HepG2 (cell line): ENCODE measurements around the gene MTMR3. TPM values are rescaled to one million over a fixed set of nuclear protein-coding genes. Genes with fewer than 3 reads are reported as not detected.

Experiments
- ATAC-seq: fragments of 200-7000 bp; cut with Tn5 transposase; 3 replicates; pipeline ENCODE4 v1.9.1; 2020; ENCODE audit warnings: mild to moderate bottlenecking, moderate library complexity
- BruUV-seq: library from RNA; stranded (reverse); fragments of 400-500 nt; replicated peaks from 2 replicates; lab custom pipeline; 2021; lab: Mats Ljungman, UMichigan
- CTCF ChIA-PET: fragments of 300-600 bp; formaldehyde crosslinking; extraction: SDS; loops from one replicate; lab custom pipeline; 2021; ENCODE audit warnings: low total read pairs, inconsistent platforms, low intra/inter-chr PET ratio; lab: Yijun Ruan, JAX
- POLR2A ChIA-PET: fragments of 350-600 bp; sonication (Branson Sonifier 250); formaldehyde crosslinking; loops from one replicate; lab custom pipeline; 2020; ENCODE audit warnings: antibody characterized with exemption, inconsistent platforms; lab: Yijun Ruan, JAX
- DNase-seq: peaks from one replicate; pipeline ENCODE4 v3.0.0-alpha.2; 2015; ENCODE audit warnings: low spot score
- FAIRE-seq: peaks from 3 replicates; lab custom pipeline; 2011; peaks lifted over from hg19 to GRCh38; lab: Jason Lieb, UNC
- H2AFZ ChIP-seq: one replicate; pipeline ENCODE4 v1.6.1; 2011; ENCODE audit warnings: low read length, inconsistent platforms
- H3K27ac ChIP-seq: fragments of 300-600 bp; 3 replicates; pipeline ENCODE4 v1.8.0; 2011; ENCODE audit warnings: mixed run types, mild to moderate bottlenecking, mixed read lengths, low read length, inconsistent platforms; ENCODE audit not compliant: insufficient read depth; ENCODE audit errors: extremely low read length
- H3K27me3 ChIP-seq, 2 experiments: fragments of 200-600 bp in 1 of 2; 2 replicates in 1 of 2; 3 replicates in 1 of 2; pipeline versions ENCODE4 v1.6.0 to v1.8.0; 2011; ENCODE audit warnings: low read length in 2 of 2, mild to moderate bottlenecking in 2 of 2, moderate library complexity in 2 of 2, inconsistent platforms in 1 of 2; ENCODE audit not compliant: insufficient read depth in 2 of 2, control insufficient read depth in 1 of 2
- H3K36me3 ChIP-seq, 2 experiments: fragments of 200-600 bp in 1 of 2; replicated peaks in 1 of 2; 2 replicates in 1 of 2; 3 replicates in 1 of 2; pipeline versions ENCODE4 v1.5.1 to v1.8.0; 2011; ENCODE audit warnings: low read length in 2 of 2, inconsistent platforms in 1 of 2; ENCODE audit not compliant: insufficient read depth in 2 of 2, control insufficient read depth in 1 of 2
- H3K4me1 ChIP-seq: 2 replicates; pipeline ENCODE4 v1.5.1; 2012; ENCODE audit warnings: low read length, inconsistent platforms; ENCODE audit not compliant: insufficient read depth
- H3K4me2 ChIP-seq: 2 replicates; pipeline ENCODE4 v1.6.0; 2011; ENCODE audit warnings: low read depth, low read length, inconsistent platforms
- H3K4me3 ChIP-seq, 3 experiments: fragments of 200-600 bp in 1 of 3; sonication (generic), shearing (Covaris generic) in 1 of 3; replicated peaks in 1 of 3; 2 replicates each; pipeline ENCODE4 v1.5.1; 2011 to 2016; ENCODE audit warnings: low read length in 3 of 3, inconsistent platforms in 2 of 3, low read depth in 2 of 3, mild to moderate bottlenecking in 2 of 3, control low read depth in 1 of 3, mixed read lengths in 1 of 3; ENCODE audit not compliant: insufficient read depth in 1 of 3
- H3K79me2 ChIP-seq: one replicate; pipeline ENCODE4 v1.6.1; 2011; ENCODE audit warnings: low read length, inconsistent platforms; ENCODE audit not compliant: insufficient read depth
- H3K9ac ChIP-seq: 2 replicates; pipeline ENCODE4 v1.6.0; 2011; ENCODE audit warnings: mild to moderate bottlenecking, low read depth, low read length, inconsistent platforms; ENCODE audit not compliant: insufficient read depth
- H3K9me3 ChIP-seq: 2 replicates; pipeline ENCODE4 v1.5.1; 2012; ENCODE audit warnings: mild to moderate bottlenecking, low read length
- H4K20me1 ChIP-seq: 2 replicates; pipeline ENCODE4 v1.6.0; 2011; ENCODE audit warnings: inconsistent platforms, mild to moderate bottlenecking, low read length, moderate library complexity; ENCODE audit not compliant: insufficient read depth
- BCL6 ChIP-seq: IDR thresholded peaks from 2 replicates; pipeline ENCODE4 v1.6.1; 2016; ENCODE audit warnings: missing genetic modification reagents, missing compliant biosample characterization
- CSRNP2 ChIP-seq: sonication (generic); formaldehyde crosslinking; conservative IDR thresholded peaks from 2 replicates; pipeline ENCODE4 v1.8.0; 2022; ENCODE audit warnings: low read depth, missing genetic modification reagents
- HNRNPUL1 ChIP-seq: fragments of 200-400 bp; formaldehyde crosslinking; IDR thresholded peaks from 2 replicates; pipeline ENCODE4 v1.6.1; 2017; ENCODE audit warnings: low read depth, mild to moderate bottlenecking, low read length, moderate library complexity
- NKX3-1 ChIP-seq: sonication (generic); formaldehyde crosslinking; IDR thresholded peaks from 2 replicates; pipeline ENCODE4 v1.5.0; 2020; ENCODE audit warnings: missing genetic modification reagents
- REL ChIP-seq: sonication (generic); formaldehyde crosslinking; conservative IDR thresholded peaks from 2 replicates; pipeline ENCODE4 v1.8.0; 2022; ENCODE audit warnings: mild to moderate bottlenecking, missing genetic modification reagents, moderate library complexity
- SMC3 ChIP-seq: IDR thresholded peaks from 2 replicates; pipeline ENCODE4 v1.6.1; 2011; ENCODE audit warnings: low read length, improper control_type of control experiment
- TBX2 ChIP-seq: sonication (generic); formaldehyde crosslinking; IDR thresholded peaks from 2 replicates; pipeline ENCODE4 v1.5.0; 2020; ENCODE audit warnings: missing genetic modification reagents, mild to moderate bottlenecking, borderline replicate concordance
- ZBED4 ChIP-seq: sonication (generic); formaldehyde crosslinking; IDR thresholded peaks from 2 replicates; pipeline ENCODE4 v1.4.0; 2020; ENCODE audit warnings: missing genetic modification reagents, borderline replicate concordance
- ZNF101 ChIP-seq: sonication (generic); formaldehyde crosslinking; IDR thresholded peaks from 2 replicates; pipeline ENCODE4 v1.4.0; 2020; ENCODE audit warnings: mild to moderate bottlenecking, low read depth, missing genetic modification reagents, borderline replicate concordance
- ZNF121 ChIP-seq: sonication (generic); formaldehyde crosslinking; IDR thresholded peaks from 2 replicates; pipeline ENCODE4 v1.5.0; 2020; ENCODE audit warnings: mild to moderate bottlenecking, missing genetic modification reagents
- ZNF232 ChIP-seq: sonication (generic); formaldehyde crosslinking; IDR thresholded peaks from 2 replicates; pipeline ENCODE4 v1.4.0; 2020; ENCODE audit warnings: missing genetic modification reagents, borderline replicate concordance
- ZNF44 ChIP-seq: sonication (generic); formaldehyde crosslinking; IDR thresholded peaks from 2 replicates; pipeline ENCODE4 v1.5.1; 2020; ENCODE audit warnings: mild to moderate bottlenecking, missing genetic modification reagents
- ZNF619 ChIP-seq: sonication (generic); formaldehyde crosslinking; IDR thresholded peaks from 2 replicates; pipeline ENCODE4 v1.4.0; 2020; ENCODE audit warnings: mild to moderate bottlenecking, missing genetic modification reagents
- ZNF83 ChIP-seq: sonication (generic); formaldehyde crosslinking; IDR thresholded peaks from 2 replicates; pipeline ENCODE4 v1.4.0; 2020; ENCODE audit warnings: missing genetic modification reagents, mild to moderate bottlenecking, borderline replicate concordance
- ZNF879 ChIP-seq: sonication (generic); formaldehyde crosslinking; IDR thresholded peaks from 2 replicates; pipeline ENCODE4 v1.8.1; 2023; ENCODE audit warnings: missing genetic modification reagents
- WGBS: methylation state at CpG from one replicate; pipeline ENCODE4 v1.1.6; 2017; ENCODE audit warnings: low lambda C conversion rate; 5-methylcytosine and 5-hydroxymethylcytosine counted together
- in situ Hi-C: cut with HindIII; loops from 2 replicates; pipeline ENCODE4 v1.10.0; 2017; ENCODE audit warnings: low pct_unique_long_range_greater_than_20kb; ENCODE audit not compliant: extremely low pct_ligation_motif_present
- intact Hi-C: fragments of 100-400 bp; cut with micrococcal nuclease; formaldehyde crosslinking; loops from one replicate; pipeline ENCODE4 v1.10.0; 2022; ENCODE audit not compliant: unreplicated experiment
- polyA plus RNA-seq, 8 experiments: library from polyadenylated mRNA; depleted of rRNA in 3 of 8; stranded (reverse) in 7 of 8; unstranded in 1 of 8; fragments of >200 nt; fragmentation: Illumina TruSeq in 4 of 8; extraction: Trizol in 4 of 8; gene quantifications; 2 replicates each; pipeline versions ENCODE4 v1.2.1 to v1.2.3, GENCODE V29; 2011 to 2016; ENCODE audit warnings: low read depth in 4 of 8, missing spikeins in 1 of 8, mixed read lengths in 1 of 8; ENCODE audit not compliant: insufficient read depth in 1 of 8
- total RNA-seq, 5 experiments: library from RNA; depleted of rRNA; stranded (reverse); fragments of >200 nt; fragmentation: Illumina TruSeq; extraction: Trizol; gene quantifications; 2 replicates each; pipeline ENCODE4 v1.2.3, GENCODE V29; 2016; ENCODE audit warnings: low read depth in 1 of 5

The MTMR3 gene
- total and polyA plus RNA-seq, 2 of the 13 experiments (the other 11 are each of a cell fraction or from before 2014, with no cell fraction given): 12.6 to 24.8 TPM

GRCh38 chr22:30007361-30007760 is 124.4 kb downstream of the MTMR3 start:
- Histone ChIP-seq H3K79me2 (no peaks in the 10 kb centered on the region), H2AFZ (no peak overlapping the region), H3K4me2 (no peak overlapping the region), H3K9ac (no peak overlapping the region), H3K27me3 (no peaks in the 10 kb centered on the region), H3K4me1 (no peaks in the 10 kb centered on the region), H4K20me1 (no peaks in the 10 kb centered on the region), H3K9me3 (no peaks in the 10 kb centered on the region), H3K4me3 (no peak overlapping the region), H3K36me3 (peaks cover 21 to 39% of the 10 kb centered on the region in 2 experiments; a peak in 4 of 5 replicates), H3K27ac (no peak overlapping the region)
- intact Hi-C loops (no loop called here), in situ Hi-C loops (loop anchor here (5.0 kb wide), 1 partner anchor 305 kb away; no protein-coding TSS in a partner anchor)
- no peak for ATAC-seq
- no peak for FAIRE-seq
- CTCF ChIA-PET: no interaction called here
- BruUV-seq: no TSS peak
- no peak for TF ChIP-seq TBX2 (CRISPR knock-in tag)
- no peak for TF ChIP-seq CSRNP2 (CRISPR knock-in tag)
- DNase-seq: no peak
- POLR2A ChIA-PET: no interaction called here

- Histone ChIP-seq H3K79me2 (no peaks in the 10 kb centered on the region), H4K20me1 (no peaks in the 10 kb centered on the region), H3K9ac (no peak overlapping the region), H3K36me3 (peaks cover 19 to 39% of the 10 kb centered on the region in 2 experiments; a peak in 4 of 5 replicates), H3K4me2 (no peak overlapping the region), H3K4me3 (no peak overlapping the region), H2AFZ (no peak overlapping the region), H3K4me1 (no peaks in the 10 kb centered on the region), H3K9me3 (no peaks in the 10 kb centered on the region), H3K27me3 (no peaks in the 10 kb centered on the region), H3K27ac (no peak overlapping the region)
- in situ Hi-C loops: loop anchor here (5.0 kb wide), 1 partner anchor 306 kb away; no protein-coding TSS in a partner anchor
- intact Hi-C loops: no loop called here
- FAIRE-seq (no peak), ATAC-seq (no peak), DNase-seq (no peak)
- BruUV-seq: no TSS peak
- 97% methylated on average over 2 of the region's 2 CpGs for WGBS
- ChIA-PET POLR2A (no interaction called here), CTCF (no interaction called here)
- no peak for TF ChIP-seq REL (CRISPR knock-in tag)
- TF ChIP-seq HNRNPUL1: no peak
- TF ChIP-seq ZNF83 (CRISPR knock-in tag): no peak
- no peak for TF ChIP-seq ZNF44 (CRISPR knock-in tag)
- TF ChIP-seq ZNF232: no peak
- TF ChIP-seq ZBED4 (CRISPR knock-in tag): no peak
- TF ChIP-seq ZNF121 (CRISPR knock-in tag): no peak
- no peak for TF ChIP-seq ZNF101
- TF ChIP-seq NKX3-1 (CRISPR knock-in tag): no peak
- no peak for TF ChIP-seq ZNF879
- TF ChIP-seq BCL6 (CRISPR knock-in tag): no peak
- TF ChIP-seq ZNF619 (CRISPR knock-in tag): no peak
- TF ChIP-seq SMC3: no peak
Measured at GRCh38 chr22:30008401-30008800, 125.4 kb downstream of the MTMR3 start.
